K562 (cell line): ENCODE results near the gene BBC3. TPM values are rescaled to one million over a fixed set of nuclear protein-coding genes. Genes with fewer than 3 reads are reported as not detected.
A peak's percentile ranks its signal among the peaks of the same experiment; 100 is the strongest.

ENCODE experiments used
- ARID1B ChIP-seq: fragments of 450-650 bp; IDR thresholded peaks from 2 replicates; pipeline ENCODE4 v1.6.1; 2016; ENCODE audit warnings: antibody characterized with exemption, mild to moderate bottlenecking, inconsistent platforms
- CC2D1A ChIP-seq: fragments of 450-650 bp; IDR thresholded peaks from 2 replicates; pipeline ENCODE4 v1.6.1; 2017; ENCODE audit warnings: mild to moderate bottlenecking
- ELF4 ChIP-seq: fragments of 450-650 bp; formaldehyde crosslinking; IDR thresholded peaks from 2 replicates; pipeline ENCODE4 v1.4.0; 2022; ENCODE audit warnings: missing genetic modification characterization
- EP400 ChIP-seq: fragments of 450-650 bp; IDR thresholded peaks from 2 replicates; pipeline ENCODE4 v1.6.1; 2017; ENCODE audit warnings: antibody characterized with exemption, mild to moderate bottlenecking, moderate library complexity
- HBP1 ChIP-seq: fragments of 450-650 bp; formaldehyde crosslinking; IDR thresholded peaks from 2 replicates; pipeline ENCODE4 v1.4.0; 2022; ENCODE audit warnings: missing genetic modification characterization
- MEIS2 ChIP-seq: fragments of 450-650 bp; IDR thresholded peaks from 2 replicates; pipeline ENCODE4 v1.6.1; 2014; ENCODE audit warnings: mild to moderate bottlenecking; ENCODE audit not compliant: partially characterized antibody
- NBN ChIP-seq: fragments of 450-650 bp; IDR thresholded peaks from 2 replicates; pipeline ENCODE4 v1.6.1; 2016; ENCODE audit warnings: low read depth, mild to moderate bottlenecking
- PHB2 ChIP-seq: fragments of 450-650 bp; IDR thresholded peaks from 2 replicates; pipeline ENCODE4 v1.6.1; 2017; ENCODE audit warnings: low read depth
- PHF20 ChIP-seq: fragments of 450-650 bp; IDR thresholded peaks from 2 replicates; pipeline ENCODE4 v1.6.1; 2018; ENCODE audit not compliant: partially characterized antibody
- POLR2AphosphoS5 ChIP-seq: IDR thresholded peaks from 2 replicates; pipeline ENCODE4 v1.6.1; 2011; ENCODE audit warnings: mild to moderate bottlenecking, low read depth, low read length, moderate library complexity; ENCODE audit not compliant: control insufficient read depth, insufficient read depth
- POLR2G ChIP-seq: fragments of 200-400 bp; formaldehyde crosslinking; IDR thresholded peaks from 2 replicates; pipeline ENCODE4 v1.6.1; 2017; ENCODE audit warnings: low read depth, mild to moderate bottlenecking, antibody characterized with exemption, low read length, moderate library complexity
- SAP30 ChIP-seq: fragments of 200-600 bp; sonication (generic); IDR thresholded peaks from 2 replicates; pipeline ENCODE4 v1.6.1; 2012; ENCODE audit warnings: borderline replicate concordance, low read depth, mild to moderate bottlenecking, moderate library complexity, low read length, control low read depth, inconsistent platforms; ENCODE audit not compliant: insufficient read depth, poor library complexity, severe bottlenecking
- TBP ChIP-seq: optimal IDR thresholded peaks from 2 replicates; pipeline ENCODE3; 2011; ENCODE audit warnings: low read depth, low read length, improper control_type of control experiment
- TOE1 ChIP-seq, 2 experiments: fragments of 450-650 bp in 1 of 2; sonication (generic) in 1 of 2; formaldehyde crosslinking in 1 of 2; IDR thresholded peaks; 2 replicates each; pipeline versions ENCODE4 v1.7.1 to v1.8.0; 2016 to 2022; ENCODE audit warnings: borderline replicate concordance in 2 of 2, mild to moderate bottlenecking in 2 of 2, antibody characterized with exemption in 1 of 2, inconsistent platforms in 1 of 2, low read depth in 1 of 2, missing genetic modification reagents in 1 of 2, moderate library complexity in 1 of 2
- ZFX ChIP-seq: sonication (generic); formaldehyde crosslinking; IDR thresholded peaks from 2 replicates; pipeline ENCODE4 v1.8.0; 2022; ENCODE audit warnings: mild to moderate bottlenecking, missing genetic modification reagents, moderate library complexity
- ZMIZ1 ChIP-seq, 2 experiments: fragments of 150-350 bp in 1 of 2; IDR thresholded peaks; 2 replicates each; pipeline ENCODE4 v1.6.1; 2012 to 2016; ENCODE audit warnings: low read depth in 2 of 2, low read length in 2 of 2, mild to moderate bottlenecking in 1 of 2, moderate library complexity in 1 of 2
- polyA plus RNA-seq, 8 experiments: library from polyadenylated mRNA; depleted of rRNA in 4 of 8; stranded (reverse) in 5 of 8; unstranded in 3 of 8; fragments of >200 nt; fragmentation: Nextera tagmentation in 2 of 8; fragmentation: Illumina TruSeq in 1 of 8; extraction: Ambion mirVana in 2 of 8; extraction: Trizol in 1 of 8; gene quantifications; 2 replicates each; pipeline versions ENCODE4 v1.2.1 to v1.2.3, GENCODE V29; 2011 to 2014; ENCODE audit warnings: inconsistent platforms in 1 of 8, missing spikeins in 1 of 8
- total RNA-seq, 7 experiments: library from RNA; depleted of rRNA in 6 of 7; stranded (reverse); fragments of >200 nt in 6 of 7; fragmentation: Illumina TruSeq in 2 of 7; extraction: Trizol in 2 of 7; gene quantifications; 2 replicates each; pipeline versions ENCODE4 v1.2.1 to v1.2.3, GENCODE V29; 2011 to 2021; ENCODE audit warnings: low replicate concordance in 1 of 7

The BBC3 gene
- total and polyA plus RNA-seq, 9 of the 15 experiments (the other 6 are each of a cell fraction or from before 2014, with no cell fraction given): 0.15 to 30.7 (median 4.8) TPM

- TF ChIP-seq HBP1: peak; percentile 70; the same call in 1 of the 2 replicates
- peak; percentile 10; the same call in 1 of the 2 replicates for TF ChIP-seq CC2D1A
- no peak for TF ChIP-seq ZFX (CRISPR knock-in tag)
- TF ChIP-seq EP400: peak; percentile 28
- TF ChIP-seq TOE1 (IDR thresholded peaks at IDR 0.05; ENCODE audit: borderline replicate concordance): peak; percentile 92
- no peak; the same call in 1 of the 2 replicates for TF ChIP-seq TOE1 (CRISPR knock-in tag; IDR thresholded peaks at IDR 0.05; ENCODE audit: borderline replicate concordance, low read depth)
- TF ChIP-seq ELF4 (CRISPR knock-in tag): peak; percentile 86
- peak; percentile 77; the same call in 1 of the 2 replicates for TF ChIP-seq ARID1B
- no peak for TF ChIP-seq TBP
- no peak for TF ChIP-seq ZMIZ1 (IDR thresholded peaks at IDR 0.05; ENCODE audit: low read depth in 2 of 2, low read length in 2 of 2)
- peak; percentile 11; the same call in 1 of the 2 replicates for TF ChIP-seq PHB2
- TF ChIP-seq NBN: peak; percentile 31; the same call in 1 of the 2 replicates
- TF ChIP-seq POLR2AphosphoS5: no peak
- peak; percentile 63 for TF ChIP-seq SAP30
- peak; percentile 49 for TF ChIP-seq MEIS2
- no peak for TF ChIP-seq POLR2G
- TF ChIP-seq PHF20: peak; percentile 78
Measured at GRCh38 chr19:47228937-47229675, 1.9 kb downstream of the BBC3 start (continued).
